Adipose tissue (tissue), 3 donors: ENCODE results near the gene ADK. TPM values are rescaled to one million over a fixed set of nuclear protein-coding genes. Genes with fewer than 3 reads are reported as not detected.
"Not testable (repeated sequence)": the region's sequence is repeated elsewhere in the genome, so short reads cannot be mapped to it uniquely, and the experiment has no call there.

Experiments
- H3K27ac ChIP-seq: one replicate; pipeline ENCODE4 v1.5.1; 2013; ENCODE audit warnings: low read depth, low read length
- WGBS, 3 donors: extraction: QIAGEN DNeasy Blood & Tissue Kit; methylation state at CpG; one replicate each; pipeline ENCODE4 v1.1.7; 2013; 5-methylcytosine and 5-hydroxymethylcytosine counted together
- polyA plus RNA-seq, 3 donors: library from polyadenylated mRNA; stranded (reverse); fragments of 200-250 nt; gene quantifications; one replicate each; pipeline ENCODE4 v1.2.3, GENCODE V29; 2013
- donor health status: healthy with polysubstance abuse.
- donor health status: Bipolar disorder and iron deficiency.
- donor health status: healthy.

The ADK gene
- polyA plus RNA-seq, 3 donors: 10.9 to 28.3 (median 17.9) TPM

DNA sequence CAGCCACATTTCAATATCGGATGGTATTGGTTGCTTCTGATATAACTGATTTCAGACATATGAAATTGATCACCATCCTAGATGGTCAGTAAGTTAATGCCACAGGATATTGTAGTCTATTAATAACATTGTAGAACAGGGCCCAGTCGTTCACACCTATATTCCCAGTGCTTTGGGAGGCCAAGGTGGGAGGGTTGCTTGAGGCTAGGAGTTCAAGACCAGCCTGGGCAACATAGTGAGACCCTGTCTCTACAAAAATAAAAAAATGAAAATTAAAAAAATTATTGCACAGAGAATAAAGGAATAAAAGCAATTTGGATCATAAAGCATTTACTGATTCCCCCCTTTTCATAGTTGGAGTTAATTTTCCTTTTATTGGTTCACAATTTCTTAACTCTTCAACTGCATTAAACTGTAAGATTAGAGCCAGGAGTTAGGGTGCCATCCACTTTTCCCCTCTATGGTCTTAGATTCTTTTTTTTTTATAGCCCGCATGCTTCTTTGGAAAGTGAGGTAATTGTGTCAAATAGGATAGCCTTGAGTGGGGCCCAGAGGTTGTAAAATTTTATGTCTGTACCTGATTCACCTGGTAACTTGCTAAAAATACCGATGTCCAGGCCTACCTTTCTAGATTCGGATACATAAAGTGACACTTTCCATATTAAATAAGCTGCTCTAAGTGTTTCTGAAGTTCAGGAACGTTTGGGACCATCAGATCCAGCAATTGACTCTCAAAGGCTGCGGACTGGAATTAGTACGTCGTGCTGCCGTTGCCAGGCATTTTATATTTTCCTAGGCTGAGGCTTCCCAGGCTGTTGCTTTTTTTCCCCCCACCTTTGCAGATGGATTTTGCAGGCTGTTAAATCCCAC lies 24.7 kb downstream of the ADK start:
- 24 to 28% (median 28%) methylated on average over 10 of the region's 10 CpGs for WGBS, 3 donors
- peak overlapping the region; percentile 3 for H3K27ac ChIP-seq

DNA sequence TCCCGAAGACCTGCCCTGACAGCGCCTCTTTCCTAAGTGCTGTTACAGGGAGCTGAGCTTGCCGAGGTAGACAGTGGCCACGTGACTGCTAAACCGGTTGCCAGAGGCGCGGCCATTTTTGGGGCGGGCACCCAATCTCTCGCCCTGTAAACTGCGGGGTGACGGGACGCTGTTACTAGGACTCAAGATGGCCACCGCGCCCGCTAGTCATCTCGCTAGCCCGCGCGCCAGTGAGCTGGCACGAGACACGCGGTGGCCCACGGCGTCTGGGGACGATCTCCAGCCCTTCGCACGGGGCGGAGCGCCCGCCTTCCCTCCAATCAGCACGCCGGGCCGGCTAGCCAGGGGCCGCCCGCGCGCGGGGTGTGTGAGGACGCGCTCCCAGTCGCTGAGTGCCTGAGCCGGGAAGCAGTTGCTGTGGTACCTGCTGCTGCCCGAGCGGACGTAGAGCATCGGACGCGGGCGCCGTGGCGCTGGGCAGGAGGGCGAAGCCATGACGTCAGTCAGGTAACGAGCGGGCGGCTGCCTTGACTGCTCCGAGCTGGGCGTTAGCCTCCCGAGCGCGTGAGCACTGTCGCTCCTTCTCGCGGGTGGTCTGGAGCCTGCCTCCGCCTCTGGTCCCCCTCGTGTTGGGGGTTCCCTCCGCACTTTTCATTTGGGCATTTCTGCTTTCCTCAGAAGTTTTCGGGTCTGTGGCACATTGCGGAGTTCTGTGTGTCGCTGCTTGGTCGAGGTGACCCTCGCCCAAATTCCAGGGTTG lies 25.5 kb downstream of the ADK start:
- H3K27ac ChIP-seq: peak overlapping the region; percentile 3
- WGBS, 3 donors: 0% methylated on average over 69 to 72 of the region's 72 CpGs

- WGBS, 3 donors: 6 to 13% (median 13%) methylated on average over 13 of the region's 13 CpGs
- no peak overlapping the region for H3K27ac ChIP-seq
These were observed 26.2 kb downstream of the ADK start for GRCh38 chr10:74177140-74177677.

GRCh38 chr10:74178042-74178791 lies 27.2 kb downstream of the ADK start:
- 89 to 91% (median 89%) methylated on average over 5 of the region's 5 CpGs for WGBS, 3 donors

GRCh38 chr10:74179111-74179710 lies 28.2 kb downstream of the ADK start:
- H3K27ac ChIP-seq: no peak overlapping the region
- WGBS, 3 donors: 53 to 97% (median 96%) methylated on average over 2 of the region's 2 CpGs

More at GRCh38 chr10:74178042-74178791, 27.2 kb downstream of the ADK start:
- H3K27ac ChIP-seq: no peak overlapping the region

DNA sequence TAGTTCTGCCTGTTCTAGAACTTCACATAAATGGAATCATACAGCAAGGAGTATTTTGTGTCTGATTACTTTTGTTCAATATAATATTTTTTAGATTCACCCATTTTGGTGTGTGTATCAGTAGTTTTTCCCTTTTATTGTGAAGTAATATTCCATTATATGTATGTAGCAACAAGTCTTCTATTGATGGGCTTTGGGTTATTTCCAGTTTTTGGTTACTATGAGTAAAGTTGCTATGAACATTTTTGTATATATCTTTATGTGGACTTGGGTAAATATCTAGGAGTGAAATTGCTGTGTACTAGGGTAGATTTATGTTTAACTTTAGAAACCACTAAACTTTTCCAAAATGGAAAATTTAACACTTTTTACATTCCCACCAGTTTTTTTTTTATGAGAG lies 35.7 kb downstream of the ADK start:
- no peak overlapping the region for H3K27ac ChIP-seq

DNA sequence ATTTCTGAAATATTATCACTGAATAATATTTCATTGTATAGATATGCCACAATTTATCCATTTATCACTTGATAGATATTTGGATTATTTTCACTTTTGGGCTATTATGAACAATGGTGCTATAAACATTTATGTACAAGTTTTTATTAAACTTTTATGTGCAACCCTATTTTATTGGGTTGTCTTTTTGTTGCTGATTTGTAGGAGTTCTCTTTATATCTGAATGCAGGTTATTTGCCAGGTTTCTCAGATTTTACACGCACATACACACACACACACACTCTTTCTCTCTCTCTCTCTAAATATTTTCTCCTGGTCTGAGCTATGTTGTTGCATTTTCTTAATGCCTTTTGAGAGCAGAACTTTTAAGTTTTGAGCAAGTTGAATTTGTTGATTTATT lies 36.2 kb downstream of the ADK start:
- WGBS, 3 donors: 71 to 90% (median 74%) methylated on average over 1 of the region's 1 CpG
- H3K27ac ChIP-seq: no peak overlapping the region

GRCh38 chr10:74188617-74189016 lies 37.6 kb downstream of the ADK start:
- 97 to 99% (median 98%) methylated on average over 13 of the region's 13 CpGs for WGBS, 3 donors

DNA sequence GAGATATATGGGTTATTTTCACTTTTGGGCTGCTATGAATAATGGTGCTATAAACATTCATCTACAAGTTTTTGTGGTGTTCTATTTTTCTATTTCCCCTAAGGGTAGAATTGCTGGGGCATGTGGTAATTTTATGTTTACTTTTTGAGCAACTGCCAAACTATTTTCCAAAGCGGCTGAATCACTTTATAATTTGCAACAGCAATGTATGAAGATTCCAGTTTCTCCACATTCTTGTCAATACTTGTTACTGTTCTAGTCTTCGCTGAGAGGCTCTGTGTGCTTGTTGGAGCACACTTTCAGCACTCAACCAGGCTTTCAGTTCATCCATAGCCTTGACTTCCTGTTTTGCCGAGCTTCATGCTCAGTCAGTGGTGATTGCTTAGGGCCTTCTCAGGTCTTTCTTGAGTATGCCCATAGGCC lies 39.0 kb downstream of the ADK start:
- 25 to 34% (median 28%) methylated on average over 3 of the region's 3 CpGs for WGBS, 3 donors
- H3K27ac ChIP-seq: no peak overlapping the region

More at GRCh38 chr10:74188617-74189016, 37.6 kb downstream of the ADK start:
- not testable (repeated sequence) for H3K27ac ChIP-seq

- H3K27ac ChIP-seq: no peak overlapping the region
These were observed 39.5 kb downstream of the ADK start for GRCh38 chr10:74190494-74190893.

DNA sequence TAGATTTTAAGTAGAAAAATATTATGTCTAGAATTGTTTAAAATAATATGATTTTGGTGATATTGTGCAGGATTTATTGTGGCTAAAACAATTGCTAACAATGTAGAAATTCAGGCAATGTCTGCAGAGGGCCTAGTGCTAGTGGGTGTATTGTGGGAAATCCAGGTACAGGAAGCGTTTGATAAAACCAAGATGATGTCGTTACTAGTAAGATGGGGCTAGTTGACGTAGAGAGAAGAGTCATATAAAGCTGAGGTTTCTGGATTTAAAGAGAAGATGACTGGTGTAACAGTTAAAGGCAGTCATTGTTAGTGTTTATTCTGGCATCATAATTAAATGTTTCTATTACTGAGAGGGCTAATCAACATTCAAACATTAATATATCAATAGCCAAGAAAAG lies 43.5 kb downstream of the ADK start:
- H3K27ac ChIP-seq: no peak overlapping the region
- WGBS, 3 donors: 76 to 79% (median 79%) methylated on average over 3 of the region's 3 CpGs

- WGBS, 3 donors: 64 to 83% (median 71%) methylated on average over 3 of the region's 3 CpGs
- H3K27ac ChIP-seq: no peak overlapping the region
These were observed 44.0 kb downstream of the ADK start for GRCh38 chr10:74194999-74195398.

GRCh38 chr10:74199315-74199714 lies 48.3 kb downstream of the ADK start:
- no peak overlapping the region for H3K27ac ChIP-seq
- WGBS, 3 donors: 97 to 99% (median 99%) methylated on average over 4 of the region's 4 CpGs

DNA sequence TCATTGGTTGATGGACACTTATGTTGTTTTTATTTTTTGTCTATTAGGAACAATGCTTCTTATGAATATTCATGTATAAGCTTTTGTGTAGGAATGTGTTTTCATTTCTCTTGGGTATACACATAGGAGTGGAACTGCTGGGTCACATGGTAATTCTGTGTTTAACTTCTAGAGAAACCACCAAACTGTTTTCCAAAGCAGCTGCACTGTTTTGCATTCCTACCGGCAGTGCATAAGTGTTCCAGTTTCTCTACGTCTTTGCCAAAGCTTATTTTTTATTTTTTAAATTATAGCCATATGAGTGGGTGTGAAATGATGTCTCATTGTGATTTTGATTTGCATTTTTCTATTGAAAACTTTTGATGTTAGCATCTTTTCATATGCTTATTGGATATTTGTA lies 51.3 kb downstream of the ADK start:
- no peak overlapping the region for H3K27ac ChIP-seq
- 66 to 92% (median 84%) methylated on average over 2 of the region's 2 CpGs for WGBS, 3 donors

DNA sequence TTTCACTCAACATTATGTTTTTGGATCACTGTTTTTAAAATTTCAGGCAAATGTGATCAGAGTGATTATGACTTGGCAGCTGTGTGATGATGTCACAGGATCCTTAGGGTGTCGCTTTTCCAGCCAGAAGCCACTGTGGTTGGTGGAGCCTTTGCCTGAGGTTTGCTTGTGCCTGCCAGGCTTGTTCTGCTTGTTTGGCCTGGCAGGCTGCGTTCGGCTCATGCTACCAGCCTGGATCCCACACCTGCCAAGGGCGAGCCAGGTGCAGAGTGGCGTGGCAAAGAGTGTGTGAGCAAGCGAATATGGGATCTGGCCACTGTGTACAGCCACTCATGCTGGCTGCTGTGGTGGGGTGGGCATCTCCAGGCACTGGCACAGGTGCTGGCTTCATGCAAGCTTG lies 55.7 kb downstream of the ADK start:
- 44 to 95% (median 88%) methylated on average over 6 of the region's 6 CpGs for WGBS, 3 donors
- H3K27ac ChIP-seq: no peak overlapping the region

GRCh38 chr10:74207691-74208480 lies 56.9 kb downstream of the ADK start:
- 66 to 91% (median 89%) methylated on average over 7 of the region's 7 CpGs for WGBS, 3 donors
- no peak overlapping the region for H3K27ac ChIP-seq

DNA sequence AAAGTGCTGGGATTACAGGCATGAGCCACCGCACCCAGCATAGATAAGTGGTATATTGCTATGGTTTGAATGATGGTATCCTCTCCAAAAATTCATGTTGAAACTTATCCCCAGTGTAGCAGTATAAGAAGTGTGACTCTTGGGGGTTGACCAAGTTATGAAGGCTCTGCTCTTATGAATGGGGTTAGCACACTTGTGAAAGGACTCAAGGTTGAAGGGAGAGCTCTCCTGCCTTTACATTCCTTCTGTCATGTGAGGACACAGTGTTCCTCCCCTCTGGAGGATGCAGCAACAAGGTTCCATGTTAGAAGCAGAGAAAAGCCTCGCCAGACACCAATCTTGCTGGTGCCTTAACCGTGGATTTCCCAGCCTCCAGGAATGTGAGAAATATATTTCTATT lies 58.0 kb downstream of the ADK start:
- H3K27ac ChIP-seq: no peak overlapping the region
- WGBS, 3 donors: 97 to 98% (median 98%) methylated on average over 3 of the region's 3 CpGs

- WGBS, 3 donors: 95 to 97% (median 97%) methylated on average over 2 of the region's 2 CpGs
- no peak overlapping the region for H3K27ac ChIP-seq
These were observed 62.0 kb downstream of the ADK start for GRCh38 chr10:74213019-74213418.
